ENCODE results near the gene DAZAP1.

Gene DAZAP1

DNA sequence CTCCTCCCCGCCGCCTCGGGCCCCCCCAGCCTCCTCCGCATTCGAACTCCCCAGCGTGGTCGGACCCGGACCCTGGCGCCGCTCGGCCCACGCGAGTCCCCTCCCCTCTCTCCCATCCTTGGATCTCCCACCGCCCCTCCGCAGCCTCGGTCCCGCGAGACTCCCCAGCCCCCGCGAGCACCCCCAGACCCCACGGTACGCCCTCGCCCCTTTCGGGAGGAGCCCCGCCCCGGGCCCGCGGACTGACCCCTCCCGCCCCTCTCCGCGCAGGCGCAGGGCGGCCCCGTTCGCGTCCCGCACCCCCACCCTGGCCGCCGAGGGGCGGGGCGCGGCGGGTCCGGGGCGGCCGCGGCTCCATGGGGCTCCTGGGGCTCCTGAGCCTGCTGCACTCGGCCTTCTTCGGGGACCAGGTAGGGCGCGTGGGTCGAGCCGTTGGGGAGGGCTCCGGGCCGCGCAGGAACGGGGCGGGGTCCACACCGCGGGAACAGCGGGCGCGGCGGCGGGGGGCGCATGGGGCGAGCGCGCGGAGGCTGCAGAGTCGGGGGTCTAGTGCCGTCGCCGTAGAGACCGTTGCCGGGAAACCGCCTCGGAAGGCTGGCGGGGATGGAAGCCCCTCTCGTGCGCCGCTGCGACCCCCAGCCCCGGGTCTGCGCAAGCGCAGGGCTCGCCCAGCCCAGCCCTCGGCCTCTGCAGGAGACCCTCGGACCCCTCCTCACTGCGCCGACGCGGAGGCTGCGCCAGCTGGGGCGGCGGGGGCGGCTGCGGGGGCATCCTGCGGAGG lies 38.7 kb downstream of the DAZAP1 start:
- peak in 1 of 2 experiments; percentile 49 for DNase-seq

DNA sequence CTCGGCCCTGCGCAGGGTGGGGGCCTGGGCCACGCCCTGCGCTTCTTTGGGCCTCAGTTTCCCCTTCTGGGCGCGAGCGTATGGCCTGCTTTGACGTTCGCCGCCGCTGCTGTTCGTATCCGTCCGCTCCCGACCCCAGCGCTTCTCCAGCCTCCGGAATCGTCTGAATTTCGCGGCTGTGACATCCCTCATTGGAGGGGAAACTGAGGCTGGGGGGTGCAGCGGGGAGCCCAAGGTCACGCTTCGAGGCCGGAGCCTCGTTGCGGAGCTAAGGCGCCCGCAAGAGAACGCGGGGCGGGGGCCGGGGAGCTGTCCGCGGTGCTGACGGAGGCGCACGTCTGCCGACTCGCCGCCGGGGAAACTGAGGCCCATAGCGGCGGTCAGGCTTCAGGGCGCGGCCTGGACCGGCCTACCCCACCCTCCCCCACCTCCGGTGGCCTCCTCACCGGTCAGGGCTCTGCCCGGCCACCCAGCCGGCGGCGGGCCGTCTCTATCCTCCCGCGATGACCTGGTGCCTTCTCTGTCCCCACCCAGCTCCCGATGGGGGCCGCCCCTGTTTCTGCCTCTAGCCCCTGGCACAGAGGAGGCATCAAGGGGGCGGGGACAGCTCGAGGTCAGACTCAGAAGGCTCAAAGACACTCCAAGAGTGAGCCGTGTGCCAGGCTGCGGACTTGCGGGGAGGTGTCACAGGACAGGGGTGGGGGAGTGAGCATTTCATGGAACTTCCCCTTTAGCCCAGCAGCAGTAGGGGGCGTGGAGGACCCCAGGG lies 39.5 kb downstream of the DAZAP1 start:
- no peak for DNase-seq

DNA sequence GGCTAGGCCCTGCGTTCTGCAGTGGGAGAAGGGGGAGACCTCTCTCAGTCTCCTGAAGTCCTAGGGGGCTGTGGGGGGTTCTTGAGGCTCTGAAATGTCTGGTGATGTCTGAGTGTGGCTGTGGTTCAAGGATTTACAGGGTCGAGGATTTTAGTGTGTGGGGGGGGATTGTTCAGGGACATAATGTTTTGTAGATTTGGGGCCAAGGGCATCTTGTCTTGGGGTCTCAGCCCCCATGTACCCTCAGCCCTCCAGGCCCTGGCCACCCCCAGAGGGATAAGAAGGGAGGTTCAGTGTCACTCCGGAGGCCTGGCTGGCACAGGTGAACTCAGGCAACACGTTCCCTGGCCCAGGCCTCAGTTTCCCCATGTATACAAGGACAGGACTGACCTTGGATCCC lies 40.1 kb downstream of the DAZAP1 start:
- DNase-seq = no peak

DNA sequence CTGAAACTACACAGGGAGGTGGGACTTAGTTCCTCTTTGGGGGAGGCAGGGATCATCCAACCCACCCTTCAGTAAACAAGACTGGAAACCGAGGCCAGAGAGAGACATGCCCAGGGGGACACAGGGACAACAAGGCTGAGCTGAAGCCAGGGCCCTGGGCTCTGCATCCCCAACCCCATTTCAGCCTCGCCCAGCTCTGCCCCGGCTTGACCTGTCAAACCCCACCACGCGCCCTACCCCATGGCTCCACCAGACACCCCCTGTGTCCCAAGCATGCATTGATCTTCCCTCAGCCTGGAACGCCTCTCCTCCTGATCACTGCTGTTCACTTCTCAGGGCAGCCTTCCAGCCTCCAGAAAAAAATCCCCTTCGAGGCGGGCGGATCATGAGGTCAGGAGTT lies 40.6 kb downstream of the DAZAP1 start:
- no peak for DNase-seq

DNA sequence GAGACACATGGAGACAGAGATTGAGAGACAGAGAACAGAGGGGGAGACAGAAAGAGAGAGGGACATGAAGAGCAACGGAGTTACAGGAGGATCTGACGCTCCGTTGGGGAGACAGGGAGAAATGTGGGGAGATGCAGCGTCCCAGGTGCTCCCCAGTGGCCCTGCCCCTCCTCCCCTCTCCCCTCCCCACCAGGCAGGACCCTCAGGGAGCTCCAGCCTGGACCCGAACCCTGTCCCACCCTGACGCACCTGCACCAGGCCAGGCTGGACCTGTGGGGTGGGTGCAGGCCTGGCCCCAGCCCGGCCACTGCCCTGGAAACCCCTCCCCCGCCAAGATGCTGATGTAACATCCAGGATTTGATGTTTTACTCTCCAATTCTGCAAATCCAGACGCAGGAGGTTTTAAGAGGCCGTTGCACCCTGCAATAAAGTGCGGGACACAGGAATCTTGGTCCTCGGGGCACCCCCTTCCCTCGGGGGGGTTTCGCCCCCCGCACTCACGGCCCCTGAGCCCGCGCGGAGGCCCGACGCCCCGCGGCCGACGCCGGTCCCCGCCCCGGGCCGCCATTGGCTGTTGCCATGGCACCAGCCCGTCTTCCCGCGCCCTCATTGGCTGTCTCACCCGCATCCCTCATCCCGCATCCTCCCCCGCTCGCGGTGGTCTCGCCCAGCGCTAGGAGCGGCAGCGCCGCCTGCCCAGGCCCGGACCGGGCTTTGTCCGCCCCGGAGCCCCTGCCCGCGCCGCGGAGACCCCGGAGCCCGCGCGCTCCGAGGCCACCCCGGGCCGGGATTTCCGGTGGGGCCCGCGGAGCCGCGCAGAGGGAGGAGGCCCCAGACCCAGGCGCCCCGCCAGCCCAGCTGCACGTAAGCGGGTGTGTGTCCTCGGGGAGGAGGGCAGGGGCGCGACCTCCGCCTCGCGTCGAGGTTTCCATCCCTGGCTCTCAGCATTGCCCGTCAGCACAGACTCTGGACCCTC lies 42.4 kb downstream of the DAZAP1 start, which contains the start of gene APC2:
APC2 (plus strand) TSS at position 655 of the 976 bp plus-strand sequence. CDS start 2,881 bp downstream, outside the sequence.
- peak in 1 of 2 experiments; percentile 61 for DNase-seq

DNA sequence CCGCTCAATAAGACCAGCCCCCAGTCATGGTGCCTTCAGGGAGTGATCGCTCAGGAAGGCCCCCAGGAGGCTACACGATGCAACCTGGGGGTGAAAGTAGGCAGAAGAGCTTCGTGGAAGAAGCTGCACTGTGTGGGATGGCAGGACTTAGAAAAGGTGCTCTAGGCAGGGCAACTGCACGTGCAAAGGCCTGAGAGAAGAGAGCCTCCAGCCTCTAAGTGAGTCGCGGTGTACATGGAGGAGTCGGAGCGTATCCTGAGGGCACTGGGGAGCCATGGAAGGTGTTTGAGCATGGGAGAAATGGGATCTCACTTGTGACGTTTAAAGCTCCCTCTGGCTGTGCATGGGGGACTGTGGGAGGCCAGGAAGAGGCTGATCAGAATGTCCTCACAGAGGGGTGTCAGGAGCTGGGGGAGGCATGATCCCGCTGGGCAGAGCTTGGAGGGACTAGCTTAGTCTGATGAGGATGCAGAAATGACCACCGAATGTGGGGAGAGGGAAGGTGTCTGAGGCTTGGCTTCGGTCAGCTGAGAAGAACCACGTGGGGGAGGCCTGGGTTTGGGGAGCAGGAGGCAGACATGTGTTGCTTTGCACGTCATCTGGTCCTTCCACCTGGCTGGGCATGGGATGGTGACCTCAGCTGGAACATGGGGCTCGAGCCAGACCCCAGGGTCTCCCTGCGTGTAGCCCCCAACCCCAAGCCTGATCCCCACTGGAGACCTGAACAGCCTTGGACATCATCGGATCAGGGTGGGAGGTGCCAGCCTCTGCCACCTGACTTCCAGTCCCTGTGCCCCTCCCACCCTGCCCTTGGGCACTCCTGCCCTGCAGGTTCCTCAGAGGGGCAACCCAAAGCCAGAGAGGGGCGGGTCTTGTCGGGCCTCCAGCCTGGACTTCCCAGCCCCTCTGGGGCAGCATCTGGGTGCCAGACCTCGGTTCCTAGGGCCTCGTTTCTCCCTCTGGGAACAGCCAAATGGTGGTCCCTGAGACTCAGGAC lies 43.6 kb downstream of the DAZAP1 start:
- DNase-seq = no peak

DNA sequence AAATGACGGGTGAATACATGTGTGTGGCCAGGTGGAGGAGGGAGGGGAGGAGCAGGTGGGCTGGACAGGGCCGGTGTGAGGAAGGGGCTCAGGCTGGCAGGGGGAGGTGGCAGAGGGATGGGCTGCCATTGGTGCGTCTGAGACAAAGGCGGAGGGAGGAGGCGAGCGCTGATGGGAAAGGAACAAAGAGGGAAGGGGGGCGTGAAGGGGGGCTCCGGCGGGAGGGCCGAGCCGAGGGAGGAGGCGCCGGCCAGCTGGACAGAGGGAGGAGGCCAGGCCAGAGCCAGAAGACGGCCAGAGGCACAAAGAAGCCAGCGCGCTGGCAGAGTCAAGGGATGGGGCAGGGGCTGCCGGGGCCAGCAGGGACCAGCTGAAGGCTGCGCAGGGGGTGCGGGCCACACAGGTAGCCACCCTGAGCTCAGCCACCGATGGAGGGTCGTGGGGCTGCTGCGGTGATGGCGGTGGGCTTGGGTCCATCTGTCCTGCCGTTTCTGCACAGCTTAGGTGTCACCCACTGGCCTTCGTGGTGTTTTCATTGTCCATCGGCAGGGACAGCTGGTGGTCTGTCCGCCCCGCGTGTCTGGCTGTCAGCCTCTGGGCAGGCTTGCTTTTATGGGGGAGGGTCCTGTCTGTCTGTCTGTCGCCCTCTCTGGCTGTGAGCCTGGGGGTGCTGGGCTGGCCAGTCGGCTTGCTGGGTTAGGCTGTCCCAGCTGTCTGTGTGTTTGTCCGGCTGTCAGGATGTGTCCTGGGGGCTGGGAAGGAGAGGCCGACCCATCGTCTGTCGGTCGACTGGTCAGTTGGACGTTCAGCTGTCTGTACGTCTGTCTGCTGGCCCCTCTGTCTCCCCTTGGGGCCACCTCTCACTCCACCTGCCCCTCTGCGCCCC lies 44.8 kb downstream of the DAZAP1 start:
- no peak for DNase-seq

DNA sequence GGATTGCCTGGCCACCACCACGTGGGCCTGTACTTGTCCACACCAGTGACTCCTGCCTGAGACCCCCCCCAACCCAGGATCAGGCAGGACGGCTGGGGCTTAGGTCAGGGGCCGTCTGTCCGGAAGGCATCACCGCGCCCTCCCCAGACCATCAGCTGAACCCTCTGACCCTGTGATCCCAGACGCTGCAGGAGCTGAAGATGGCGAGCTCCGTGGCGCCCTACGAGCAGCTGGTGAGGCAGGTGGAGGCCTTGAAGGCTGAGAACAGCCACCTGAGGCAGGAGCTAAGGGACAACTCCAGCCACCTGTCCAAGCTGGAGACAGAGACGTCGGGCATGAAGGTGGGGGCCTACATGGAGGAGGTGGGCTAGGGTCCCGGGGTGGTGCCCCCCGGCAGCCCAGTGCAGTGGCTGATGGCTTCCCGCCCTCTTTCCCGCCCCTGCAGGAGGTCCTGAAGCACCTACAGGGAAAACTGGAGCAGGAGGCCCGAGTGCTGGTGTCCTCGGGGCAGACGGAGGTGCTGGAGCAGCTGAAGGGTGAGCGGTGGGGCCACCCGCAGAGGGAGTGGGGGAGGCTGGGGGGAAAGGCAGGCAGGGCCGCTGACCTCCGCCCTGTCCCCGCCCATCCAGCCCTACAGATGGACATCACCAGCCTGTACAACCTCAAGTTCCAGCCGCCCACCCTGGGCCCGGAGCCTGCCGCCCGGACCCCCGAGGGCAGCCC lies 45.6 kb downstream of the DAZAP1 start:
- no peak for DNase-seq

DNA sequence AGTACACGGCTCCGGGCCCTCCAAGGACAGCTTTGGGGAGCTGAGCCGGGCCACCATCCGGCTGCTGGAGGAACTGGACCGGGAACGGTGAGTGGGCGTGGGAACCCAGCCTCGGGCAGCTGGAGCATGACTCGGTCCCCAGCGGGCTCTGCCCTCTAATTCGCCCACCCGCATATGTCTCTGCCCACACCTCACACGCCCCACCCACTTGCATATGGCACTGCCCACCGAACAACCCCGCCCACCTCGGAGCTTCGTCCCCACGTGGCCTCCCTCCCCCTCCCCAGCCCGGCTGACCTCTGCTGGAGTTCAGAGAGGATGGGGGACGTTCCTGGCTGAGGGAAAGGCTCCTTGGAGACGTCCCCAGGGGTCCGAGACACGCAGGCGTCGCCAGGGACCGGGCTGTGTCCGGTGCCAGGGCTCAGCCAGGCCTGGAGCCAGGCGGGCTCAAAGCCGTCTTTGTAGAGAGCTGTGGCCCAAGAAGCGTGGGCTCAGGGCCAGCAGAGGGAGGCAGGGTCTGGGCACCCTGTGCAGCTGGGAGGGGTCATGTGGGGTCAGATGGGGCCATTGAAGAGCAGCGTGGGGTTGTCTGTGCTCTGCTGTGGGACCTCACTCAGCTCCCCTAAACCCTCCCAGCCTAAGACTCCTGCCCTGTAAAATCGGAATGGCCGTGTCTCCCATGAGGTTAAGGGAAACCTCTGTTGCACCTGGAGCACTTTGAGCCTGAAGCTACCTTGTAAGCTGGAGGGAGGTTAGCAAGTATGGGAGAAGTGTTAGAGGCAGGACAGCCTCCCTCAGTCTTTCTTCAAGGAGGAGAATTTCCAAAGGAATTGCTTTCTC lies 46.4 kb downstream of the DAZAP1 start:
- no peak for DNase-seq

DNA sequence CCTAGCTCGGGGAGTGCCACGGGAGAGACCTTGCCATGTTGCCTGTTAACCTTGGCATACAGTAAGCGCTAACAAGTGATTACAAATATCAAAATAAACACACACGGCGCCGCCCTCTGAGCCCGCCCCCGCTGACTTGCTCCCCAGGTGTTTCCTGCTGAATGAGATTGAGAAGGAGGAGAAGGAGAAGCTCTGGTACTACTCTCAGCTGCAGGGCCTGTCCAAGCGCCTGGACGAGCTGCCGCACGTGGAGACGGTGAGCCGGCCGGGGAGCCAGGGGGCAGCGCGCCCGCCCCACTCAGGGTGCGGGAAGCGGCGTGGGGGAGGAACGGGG lies 47.6 kb downstream of the DAZAP1 start:
- no peak for DNase-seq

DNA sequence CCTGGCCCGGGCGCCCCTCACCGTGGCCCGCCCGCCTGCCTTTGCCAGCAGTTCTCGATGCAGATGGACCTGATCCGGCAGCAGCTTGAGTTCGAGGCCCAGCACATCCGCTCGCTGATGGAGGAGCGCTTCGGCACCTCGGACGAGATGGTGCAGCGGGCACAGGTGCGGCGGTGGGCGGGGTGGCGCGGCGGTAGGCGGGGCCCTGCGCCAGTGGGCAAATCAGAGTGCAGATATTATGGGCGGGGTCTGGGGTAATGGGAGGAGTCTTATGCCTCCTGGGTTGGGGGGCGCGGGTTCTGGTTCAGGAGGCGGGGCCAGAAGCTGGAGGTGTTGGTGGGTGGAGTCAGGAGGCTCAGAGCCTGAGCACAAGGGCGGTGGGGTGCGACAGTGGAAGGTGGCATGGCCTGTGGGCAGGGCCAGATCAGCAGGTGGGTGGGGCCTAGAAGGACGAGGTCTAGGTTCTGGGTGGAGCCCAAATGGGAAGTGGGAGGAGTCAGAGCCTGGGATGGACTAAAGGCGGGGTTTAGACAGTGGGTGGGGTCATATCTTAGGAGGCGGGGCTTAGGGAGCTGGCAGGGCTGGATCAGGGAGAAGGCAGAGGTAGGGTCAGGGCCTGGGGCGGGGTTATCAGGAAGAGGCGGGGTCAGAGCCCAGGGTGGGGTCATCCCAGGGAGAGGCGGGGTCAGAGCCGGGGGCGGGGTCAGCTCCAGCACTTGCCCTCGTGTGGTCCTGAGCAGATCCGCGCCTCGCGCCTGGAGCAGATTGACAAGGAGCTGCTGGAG lies 48.1 kb downstream of the DAZAP1 start:
- peak; percentile 83 to 85 for DNase-seq

DNA sequence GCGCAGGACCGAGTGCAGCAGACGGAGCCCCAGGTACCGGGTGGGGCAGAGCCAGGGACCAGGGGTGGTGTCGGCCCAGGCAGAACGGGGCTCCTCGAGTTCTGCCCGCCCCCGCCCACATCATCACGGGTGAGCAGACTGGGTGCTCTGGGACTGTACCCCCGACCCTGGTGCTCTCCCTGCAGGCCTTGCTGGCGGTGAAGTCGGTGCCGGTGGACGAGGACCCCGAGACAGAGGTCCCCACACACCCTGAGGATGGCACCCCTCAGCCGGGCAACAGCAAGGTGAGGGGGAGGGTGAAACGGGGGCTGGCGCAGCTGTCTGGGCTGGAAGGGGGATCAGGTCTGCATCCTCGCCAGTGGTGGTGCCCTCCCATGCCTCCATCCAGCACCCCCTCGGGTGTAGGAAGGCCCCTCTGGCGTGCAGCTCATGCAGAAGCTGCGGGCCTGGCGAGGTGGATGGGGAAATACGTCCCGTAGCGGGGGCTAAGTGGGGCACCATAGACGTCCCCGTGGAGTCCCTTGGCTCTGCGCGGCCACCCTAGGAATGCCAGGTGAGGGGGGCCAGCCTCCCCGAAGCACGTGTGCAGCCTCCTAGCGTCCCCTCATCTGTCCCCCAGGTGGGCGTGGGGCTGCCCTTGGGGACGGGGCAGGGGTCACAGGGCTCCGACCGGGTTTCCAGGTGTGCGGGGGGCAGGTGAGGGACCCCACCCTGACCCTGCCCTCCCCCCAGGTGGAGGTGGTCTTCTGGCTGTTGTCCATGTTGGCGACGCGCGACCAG lies 48.9 kb downstream of the DAZAP1 start:
- DNase-seq = no peak

DNA sequence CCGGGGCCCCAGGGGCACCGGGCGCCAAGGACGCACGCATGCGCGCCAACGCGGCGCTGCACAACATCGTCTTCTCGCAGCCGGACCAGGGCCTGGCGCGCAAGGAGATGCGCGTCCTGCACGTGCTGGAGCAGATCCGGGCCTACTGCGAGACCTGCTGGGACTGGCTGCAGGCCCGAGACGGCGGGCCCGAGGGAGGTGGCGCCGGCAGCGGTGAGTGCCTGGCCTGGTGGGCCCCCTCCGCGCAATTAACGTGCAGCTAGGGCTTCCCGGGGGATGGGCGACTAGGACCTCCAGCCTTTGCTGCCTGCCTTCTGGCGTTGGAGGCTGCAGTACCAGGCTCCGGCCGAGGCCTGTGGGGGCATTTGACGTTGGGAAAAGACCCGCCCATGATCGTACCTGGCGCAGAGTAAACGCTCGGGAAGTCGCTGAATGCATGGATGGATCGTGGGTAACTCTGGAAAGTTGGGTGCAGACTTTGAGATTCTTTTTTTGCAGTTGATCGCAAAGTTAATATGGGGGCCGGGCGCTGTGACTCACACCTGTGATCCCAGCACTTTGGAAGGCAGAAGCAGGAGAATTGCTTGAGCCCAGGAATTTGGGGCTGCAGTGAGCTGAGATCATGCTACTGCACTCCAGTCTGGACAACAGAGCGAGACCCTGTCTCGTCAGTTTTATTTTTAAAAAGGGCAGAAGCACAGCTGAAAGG lies 49.8 kb downstream of the DAZAP1 start:
- DNase-seq = no peak

DNA sequence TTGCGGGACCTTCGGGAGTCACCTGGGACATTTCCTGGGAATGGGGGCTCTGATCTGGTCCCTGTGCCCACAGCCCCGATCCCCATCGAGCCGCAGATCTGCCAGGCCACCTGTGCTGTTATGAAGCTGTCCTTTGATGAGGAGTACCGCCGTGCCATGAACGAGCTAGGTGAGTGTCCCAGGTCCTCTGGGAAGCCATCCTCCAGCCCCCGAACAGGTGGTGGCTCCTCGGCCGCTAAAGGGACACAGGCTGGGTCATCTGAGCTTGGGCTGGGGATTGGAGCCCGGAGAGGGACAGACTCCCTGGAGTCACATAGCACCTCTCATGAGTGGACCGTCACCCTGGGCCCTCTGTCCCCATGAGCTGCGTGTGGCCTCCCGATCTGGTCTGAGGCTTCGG lies 50.5 kb downstream of the DAZAP1 start:
- DNase-seq = no peak

DNA sequence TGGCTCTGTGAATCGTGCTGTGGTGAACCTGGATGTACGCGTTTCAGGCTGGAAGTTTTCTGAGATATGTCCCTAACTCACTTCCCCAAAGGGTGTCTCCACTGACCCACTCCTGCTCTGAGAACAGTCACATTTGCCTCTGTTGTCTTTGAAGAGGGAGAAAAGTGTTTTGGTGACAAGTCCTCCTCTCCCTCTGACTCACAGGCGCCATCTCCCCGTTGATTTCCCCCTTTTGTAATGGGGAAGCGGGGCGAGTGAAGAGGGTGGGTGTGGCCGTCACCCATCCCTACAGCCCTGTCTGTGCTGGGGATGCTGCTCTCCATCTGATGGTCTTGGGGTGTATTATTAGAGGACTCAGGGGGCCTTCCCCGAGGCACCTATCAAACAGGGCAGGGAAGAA lies 52.1 kb downstream of the DAZAP1 start:
- DNase-seq = no peak

Measured in activated T-cell treated with anti-CD3 and anti-CD28 coated beads, Interleukin-2, amount 50 U/mL, for 48 hours (primary cell).